Tibial nerve (tissue), 4 donors: Measurements from ENCODE around the gene SDK1.

Source experiments
- CTCF ChIP-seq, 5 experiments: fragments of 200-600 bp in 3 of 5; fragments of 450-650 bp in 2 of 5; sonication (generic) in 3 of 5; IDR thresholded peaks; one replicate each; pipeline ENCODE4 v1.5.1; 2016 to 2019; ENCODE audit warnings: antibody characterized with exemption in 5 of 5, mild to moderate bottlenecking in 3 of 5, moderate library complexity in 2 of 5
- EP300 ChIP-seq, 2 donors: sonication (generic); formaldehyde crosslinking; IDR thresholded peaks; one replicate each; pipeline ENCODE4 v1.6.1; 2017; ENCODE audit warnings: antibody characterized with exemption in 2 of 2, mild to moderate bottlenecking in 1 of 2
- POLR2A ChIP-seq, 2 donors: fragments of 450-650 bp; IDR thresholded peaks; one replicate each; pipeline ENCODE4 v1.6.1; 2017; ENCODE audit warnings: antibody characterized with exemption in 2 of 2, mild to moderate bottlenecking in 2 of 2, moderate library complexity in 2 of 2

GRCh38 chr7:4268040-4268965 lies 967.3 kb downstream of the SDK1 start:
- TF ChIP-seq CTCF (IDR thresholded peaks at IDR 0.05) (no peak), POLR2A (IDR thresholded peaks at IDR 0.05) (no peak), EP300 (IDR thresholded peaks at IDR 0.05) (no peak)
